GM21528 (cell line): ENCODE measurements around the gene MAPK8IP1.
"Not testable (repeated sequence)": the region's sequence is repeated elsewhere in the genome, so short reads cannot be mapped to it uniquely, and the experiment has no call there.

ENCODE experiments used
- ATAC-seq: cut with Tn5 transposase; IDR thresholded peaks from one replicate; pipeline ENCODE4 v1.9.1; 2021; ENCODE audit warnings: mild to moderate bottlenecking, moderate library complexity; ENCODE audit not compliant: unreplicated experiment, low FRiP score

Gene MAPK8IP1

DNA sequence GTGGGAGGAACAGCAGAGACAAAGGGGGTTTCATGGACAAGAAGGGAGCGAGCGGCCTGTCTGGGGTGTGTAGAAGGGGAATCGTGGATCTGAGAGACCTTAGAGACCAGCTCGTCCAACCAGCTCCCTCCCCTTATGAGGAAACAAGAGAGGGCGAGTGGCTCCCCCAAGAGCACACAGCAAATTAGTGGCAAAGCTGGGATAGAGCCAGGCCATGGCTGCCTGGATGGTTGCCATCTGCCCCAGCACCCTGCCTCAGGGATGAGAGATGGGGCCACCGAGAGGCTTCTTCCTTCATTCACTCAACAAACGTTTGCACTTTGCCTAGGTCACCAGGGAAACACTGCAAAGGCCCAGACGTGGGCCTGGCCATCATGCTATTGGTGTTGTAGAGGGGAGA is 4.1 kb downstream of the MAPK8IP1 start:
- ATAC-seq = no peak

DNA sequence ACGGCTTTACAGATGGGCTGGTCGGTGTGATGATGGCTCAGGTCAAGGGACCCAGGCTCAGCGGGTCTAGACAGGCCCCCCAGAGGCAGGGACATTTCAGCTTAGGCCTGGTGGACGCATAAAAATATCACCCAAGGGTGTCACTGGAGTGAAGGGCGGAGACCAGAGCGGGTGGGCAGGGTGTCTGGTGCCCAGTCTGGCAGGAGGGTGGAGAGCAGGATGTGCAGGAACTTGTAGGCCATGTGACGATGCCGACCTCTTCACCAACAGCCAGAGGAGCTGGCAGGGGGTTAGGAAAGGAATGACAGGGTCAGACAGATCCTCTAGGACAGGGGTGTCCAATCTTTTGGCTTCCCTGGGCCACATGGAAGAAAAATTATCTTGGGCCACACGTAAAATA is 4.5 kb downstream of the MAPK8IP1 start:
- no peak for ATAC-seq

DNA sequence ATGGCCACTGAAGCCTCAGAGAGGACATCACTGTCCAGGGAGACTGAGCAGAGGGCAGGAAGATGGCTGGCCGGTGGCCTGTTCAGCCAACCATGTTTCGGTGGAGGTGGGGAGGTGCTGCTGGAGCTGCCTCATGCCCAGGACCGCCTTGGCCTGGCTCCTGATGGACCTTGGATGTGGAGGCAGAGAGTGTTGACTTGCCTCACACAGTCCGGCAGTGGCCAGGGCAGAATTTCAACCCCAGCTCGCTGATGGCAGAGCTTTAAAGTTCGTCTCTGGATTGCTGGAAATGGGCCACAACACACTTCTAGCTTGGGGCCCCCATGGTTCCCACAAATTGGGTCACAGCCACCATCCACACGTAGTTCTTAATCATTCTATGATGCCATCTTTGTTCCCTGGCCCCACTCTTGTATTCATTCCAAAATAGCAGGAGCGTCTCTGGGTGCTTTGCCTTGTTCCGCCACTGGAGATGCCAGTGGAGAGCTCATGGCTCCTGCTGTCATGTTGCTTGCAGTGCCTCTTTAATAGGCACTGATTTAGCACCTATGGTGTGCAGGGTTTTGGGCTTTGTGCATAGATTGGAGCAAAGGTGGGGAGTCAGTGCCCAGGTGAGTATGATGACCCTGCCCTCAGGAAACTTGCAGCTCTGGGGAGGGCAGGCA is 5.6 kb downstream of the MAPK8IP1 start:
- ATAC-seq = no peak

DNA sequence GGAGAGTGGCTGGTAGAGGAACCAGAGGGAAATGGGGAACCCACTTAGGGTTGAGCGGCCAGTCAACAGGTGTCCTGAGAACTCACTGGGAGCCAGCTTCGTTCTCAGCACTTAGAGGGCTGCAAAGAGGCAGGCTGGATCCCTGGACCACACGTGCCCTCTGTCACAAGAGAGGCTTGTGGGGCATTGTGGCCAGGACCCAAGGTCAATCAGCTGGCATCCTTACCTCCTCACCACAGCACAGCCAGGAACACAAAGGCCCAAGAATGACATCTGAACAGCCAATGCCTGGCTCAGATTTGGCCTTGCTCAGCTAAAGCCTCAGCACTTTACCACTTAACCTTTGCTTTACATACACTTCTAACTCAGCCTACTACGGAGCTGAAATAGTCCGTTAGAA is 7.4 kb downstream of the MAPK8IP1 start:
- ATAC-seq = no peak

DNA sequence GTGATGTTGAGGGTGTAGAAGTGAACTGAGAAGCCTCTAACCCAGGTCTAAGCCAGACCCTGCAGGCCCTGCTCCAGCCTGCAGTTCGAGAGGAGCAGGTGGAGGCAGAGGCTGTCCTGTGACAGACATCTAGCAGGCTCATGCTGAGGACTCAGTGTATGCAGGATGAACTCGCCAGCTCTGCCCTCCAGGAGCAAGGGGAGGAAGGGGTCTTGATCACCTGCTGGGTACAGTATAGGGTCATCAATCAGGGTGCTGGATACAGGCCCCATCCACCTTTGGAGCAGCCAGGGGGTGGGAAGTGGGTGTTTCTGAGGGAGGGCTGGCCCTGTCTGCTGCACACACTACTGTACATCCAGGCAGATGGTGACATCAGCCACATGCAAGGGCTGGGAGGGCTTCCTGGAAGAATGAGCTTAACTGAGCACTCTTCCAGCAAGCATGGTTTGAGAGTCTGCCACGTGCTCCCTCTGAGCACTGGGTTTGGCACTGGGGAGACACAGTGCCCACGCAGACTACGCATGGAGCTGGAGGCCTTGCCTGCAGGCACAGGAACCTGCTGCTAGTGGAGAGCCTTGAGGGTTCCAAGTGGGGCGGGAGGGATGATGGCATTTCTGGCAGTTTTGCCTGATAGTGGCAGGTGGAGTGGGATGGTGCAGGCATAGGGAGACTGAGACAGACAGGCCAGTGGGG is 9.2 kb downstream of the MAPK8IP1 start:
- ATAC-seq = no peak

DNA sequence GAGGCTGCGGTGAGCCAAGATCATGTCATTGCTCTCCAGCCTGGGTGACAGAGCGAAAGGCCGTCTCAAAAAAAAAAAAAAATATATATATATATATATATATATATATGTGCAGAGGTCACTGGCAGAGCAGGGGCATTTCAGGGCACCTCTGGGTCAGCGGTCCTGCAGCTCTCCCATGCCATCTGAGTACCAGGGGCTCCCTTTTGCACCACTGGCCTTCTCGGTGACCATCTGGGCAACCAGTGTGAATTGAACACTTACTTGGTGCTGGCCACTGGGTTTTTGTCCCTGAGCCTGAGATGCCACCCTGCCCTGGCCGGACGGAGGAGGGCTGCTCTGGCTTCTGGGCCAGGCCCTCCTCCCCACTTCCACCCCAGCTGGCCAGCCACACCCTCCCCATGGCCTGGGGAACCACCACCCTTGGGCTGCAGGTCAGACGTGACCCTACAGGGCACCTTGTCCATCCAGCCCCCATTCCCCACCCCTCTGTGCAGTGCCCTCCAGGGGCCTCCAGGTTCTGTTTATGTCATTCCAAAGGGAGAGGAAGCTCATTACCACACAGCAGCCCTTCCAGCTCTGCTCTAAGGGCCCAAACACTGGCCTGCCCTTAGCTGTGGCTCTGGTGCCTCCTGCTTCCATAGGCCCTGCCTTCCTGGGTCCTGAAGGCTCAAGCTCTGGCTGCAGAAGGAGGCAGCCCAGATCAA is 10.3 kb downstream of the MAPK8IP1 start:
- ATAC-seq = no peak

DNA sequence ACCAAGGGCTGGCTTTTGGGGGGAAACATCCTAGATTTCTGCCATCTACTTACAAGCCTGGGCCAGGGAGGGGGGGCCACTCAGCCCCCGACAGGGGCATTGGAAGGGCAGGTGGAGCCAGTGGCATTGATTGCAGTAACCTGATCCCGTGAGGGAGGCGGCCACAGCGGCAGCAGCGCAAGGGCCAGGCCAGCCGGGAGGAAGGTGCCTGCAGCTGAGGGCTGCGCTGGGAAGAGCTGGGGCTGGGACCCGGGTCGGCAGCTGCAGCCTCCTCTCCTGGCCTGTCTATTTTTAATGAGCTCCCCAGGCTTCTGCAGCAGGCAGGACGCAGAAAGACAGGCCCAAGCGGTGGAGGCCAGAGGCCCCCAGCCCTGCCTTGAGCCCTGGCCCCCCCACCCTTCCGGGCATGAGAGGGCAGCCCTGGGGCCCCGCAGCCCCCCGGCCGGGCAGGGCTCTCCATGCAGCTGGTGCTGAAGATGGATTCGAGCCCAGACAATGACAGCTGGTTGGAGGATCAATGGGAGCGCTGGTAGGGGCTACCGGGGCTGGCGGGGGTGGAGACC is 11.1 kb downstream of the MAPK8IP1 start:
- no peak for ATAC-seq

DNA sequence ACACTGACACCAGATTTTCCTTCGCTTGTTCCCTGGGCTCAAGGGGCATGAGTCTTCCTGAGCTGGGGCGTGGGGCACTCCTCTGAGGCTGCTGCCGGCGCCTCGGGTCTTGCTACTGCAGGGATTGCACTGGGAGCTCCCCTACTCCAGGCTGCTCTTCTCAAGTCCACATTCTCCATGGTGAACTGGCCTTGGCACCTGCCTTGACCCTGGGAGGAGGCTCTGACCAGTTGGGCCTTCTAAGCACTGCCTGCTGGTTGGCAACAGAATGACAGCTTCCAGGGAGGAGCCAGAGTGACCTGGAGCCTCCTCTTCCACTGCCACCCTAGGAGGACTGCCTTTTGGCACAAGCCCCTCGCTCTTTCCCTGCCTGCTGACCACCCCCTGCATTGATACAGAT is 12.1 kb downstream of the MAPK8IP1 start:
- no peak for ATAC-seq

DNA sequence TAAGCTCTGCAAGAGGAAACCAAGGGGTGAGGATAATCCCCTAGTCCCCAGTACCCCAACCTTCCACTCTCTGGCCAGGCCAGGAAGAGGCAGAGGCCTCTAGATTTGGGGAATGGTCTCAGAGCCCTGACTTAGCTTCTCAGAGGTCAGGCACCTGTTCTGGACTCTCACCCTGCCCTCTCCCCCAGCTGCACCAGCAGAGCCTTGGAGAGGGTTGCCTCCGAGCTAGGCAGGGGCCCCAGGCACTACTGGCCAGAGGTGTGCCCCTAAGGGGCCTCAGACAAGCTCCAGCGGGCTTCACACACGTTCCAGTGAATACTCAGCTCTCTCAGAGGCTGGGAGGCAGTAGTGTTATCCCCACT is 13.6 kb downstream of the MAPK8IP1 start:
- no peak for ATAC-seq

DNA sequence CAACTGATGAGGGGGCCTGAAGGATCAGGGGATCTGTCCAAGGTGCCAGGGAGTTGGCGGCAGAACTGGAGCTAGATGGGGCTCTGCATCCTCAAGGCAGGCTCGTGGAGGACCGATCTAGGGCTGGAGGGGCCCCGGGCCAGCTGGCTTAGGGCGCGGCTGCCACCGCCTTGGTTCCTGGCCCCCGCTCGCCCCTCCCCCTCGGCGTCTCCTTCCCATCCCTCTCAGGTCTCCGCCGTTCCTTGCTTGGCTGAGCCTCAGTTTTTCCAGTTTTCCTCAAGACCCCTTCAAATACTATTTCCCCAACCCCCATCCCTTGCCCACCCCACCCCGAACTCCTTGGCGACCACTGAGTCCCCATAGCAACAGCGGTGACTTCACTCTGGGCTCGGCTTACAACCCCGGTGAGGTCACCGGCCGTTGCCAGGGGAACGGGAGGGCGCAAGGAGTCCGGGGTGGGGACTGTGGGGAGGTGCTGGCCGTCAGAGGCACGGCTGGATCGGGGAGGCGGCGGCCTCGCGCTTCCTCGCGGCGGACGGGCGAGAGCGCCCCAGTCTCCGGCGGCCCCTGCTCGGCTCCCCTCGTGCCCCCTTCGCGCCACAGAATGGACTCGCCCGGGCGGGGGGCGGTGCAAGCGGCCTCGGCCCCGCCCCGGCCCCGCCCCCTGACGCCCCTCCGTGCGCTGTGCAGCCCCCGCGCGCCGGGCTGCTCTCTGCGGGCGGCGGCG is 14.2 kb downstream of the MAPK8IP1 start:
- no peak for ATAC-seq

DNA sequence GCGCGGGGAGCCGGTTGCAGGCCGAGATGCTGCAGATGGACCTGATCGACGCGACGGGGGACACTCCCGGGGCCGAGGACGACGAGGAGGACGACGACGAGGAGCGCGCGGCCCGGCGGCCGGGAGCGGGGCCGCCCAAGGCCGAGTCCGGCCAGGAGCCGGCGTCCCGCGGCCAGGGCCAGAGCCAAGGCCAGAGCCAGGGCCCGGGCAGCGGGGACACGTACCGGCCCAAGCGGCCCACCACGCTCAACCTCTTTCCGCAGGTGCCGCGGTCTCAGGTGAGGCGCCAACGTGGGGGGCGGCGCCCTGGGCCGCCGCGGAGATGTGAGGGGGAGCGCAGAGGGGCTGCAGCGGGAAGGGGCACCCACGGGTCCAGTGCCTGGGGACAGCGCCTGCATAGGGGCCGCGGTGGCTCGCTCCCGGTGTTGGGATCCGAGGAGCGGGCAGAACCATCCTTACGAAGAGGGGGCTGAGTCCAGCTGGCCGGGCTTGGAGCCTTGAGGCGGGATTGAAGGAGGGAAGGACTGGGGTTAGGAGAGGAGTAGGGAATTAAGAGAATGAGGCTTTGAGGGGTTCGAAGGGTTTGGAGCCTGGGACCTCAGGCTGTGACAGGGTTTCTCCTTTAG is 14.8 kb downstream of the MAPK8IP1 start:
- ATAC-seq = not testable (repeated sequence)

DNA sequence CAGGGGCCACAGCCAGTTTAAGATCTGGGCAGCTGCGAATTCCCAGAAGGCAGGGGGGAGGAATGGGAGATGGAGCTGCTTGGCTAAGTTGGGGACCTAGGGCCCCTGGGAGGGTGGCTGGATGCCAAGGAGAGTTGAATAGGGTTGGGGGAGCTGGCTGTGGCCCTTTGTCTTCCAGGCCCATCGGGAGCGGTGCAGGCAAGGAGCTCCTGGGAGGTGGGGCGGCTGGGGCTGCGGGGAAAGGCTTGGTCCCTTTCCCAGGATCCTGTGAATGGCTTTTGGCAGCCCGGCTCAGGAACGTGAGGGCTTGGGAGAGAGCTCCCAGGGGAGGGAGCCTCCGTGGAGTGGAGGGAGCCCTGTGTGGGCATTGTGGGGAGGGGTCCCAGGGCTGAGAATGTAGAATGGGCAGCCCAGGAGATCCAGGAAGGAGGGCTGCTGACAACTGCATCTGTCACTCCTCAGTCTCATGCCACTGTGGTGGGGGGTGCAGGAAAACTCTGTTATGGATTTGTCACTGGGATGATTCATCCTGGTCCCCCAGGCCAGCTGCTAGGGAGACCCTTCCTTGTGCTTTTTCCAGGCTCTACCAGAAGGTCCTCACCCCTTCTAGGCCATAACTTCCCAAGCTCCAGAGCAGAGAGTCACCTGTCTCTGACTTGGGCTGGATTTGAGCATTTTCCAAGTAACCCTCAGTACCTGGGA is 15.6 kb downstream of the MAPK8IP1 start:
- no peak for ATAC-seq

DNA sequence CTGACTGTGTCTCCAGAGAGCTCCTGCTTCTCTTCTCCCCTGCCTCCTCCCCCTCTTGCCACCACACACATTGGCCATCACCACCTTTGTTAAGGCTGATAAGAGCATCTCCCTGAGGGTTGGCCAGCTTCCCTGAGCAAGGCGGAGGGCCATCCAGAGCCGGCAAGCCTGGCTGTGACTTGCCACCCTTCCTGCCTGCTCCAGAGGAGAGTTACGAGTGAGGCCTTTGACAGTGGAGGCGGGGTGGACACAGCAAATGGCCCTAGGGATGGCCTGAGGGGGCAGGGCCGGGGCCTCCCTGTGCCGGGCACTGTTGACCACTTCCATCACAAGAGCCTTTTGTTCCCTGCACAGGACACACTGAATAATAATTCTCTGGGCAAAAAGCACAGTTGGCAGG is 16.2 kb downstream of the MAPK8IP1 start:
- no peak for ATAC-seq

DNA sequence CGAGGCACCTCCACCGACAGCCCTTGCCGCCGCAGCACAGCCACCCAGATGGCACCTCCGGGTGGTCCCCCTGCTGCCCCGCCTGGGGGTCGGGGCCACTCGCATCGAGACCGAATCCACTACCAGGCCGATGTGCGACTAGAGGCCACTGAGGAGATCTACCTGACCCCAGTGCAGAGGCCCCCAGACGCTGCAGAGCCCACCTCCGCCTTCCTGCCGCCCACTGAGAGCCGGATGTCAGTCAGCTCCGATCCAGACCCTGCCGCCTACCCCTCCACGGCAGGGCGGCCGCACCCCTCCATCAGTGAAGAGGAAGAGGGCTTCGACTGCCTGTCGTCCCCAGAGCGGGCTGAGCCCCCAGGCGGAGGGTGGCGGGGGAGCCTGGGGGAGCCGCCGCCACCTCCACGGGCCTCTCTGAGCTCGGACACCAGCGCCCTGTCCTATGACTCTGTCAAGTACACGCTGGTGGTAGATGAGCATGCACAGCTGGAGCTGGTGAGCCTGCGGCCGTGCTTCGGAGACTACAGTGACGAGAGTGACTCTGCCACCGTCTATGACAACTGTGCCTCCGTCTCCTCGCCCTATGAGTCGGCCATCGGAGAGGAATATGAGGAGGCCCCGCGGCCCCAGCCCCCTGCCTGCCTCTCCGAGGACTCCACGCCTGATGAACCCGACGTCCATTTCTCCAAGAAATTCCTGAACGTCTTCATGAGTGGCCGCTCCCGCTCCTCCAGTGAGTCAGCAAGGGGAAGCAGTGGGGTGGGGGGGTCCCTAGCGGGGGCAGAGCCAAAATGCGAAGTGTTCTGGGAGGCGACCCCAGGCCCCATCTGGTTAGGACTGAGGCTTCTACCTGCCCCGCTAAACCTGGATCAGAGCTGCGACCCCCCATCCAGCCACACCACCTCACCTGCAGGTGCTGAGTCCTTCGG is 17.3 kb downstream of the MAPK8IP1 start:
- no peak for ATAC-seq

DNA sequence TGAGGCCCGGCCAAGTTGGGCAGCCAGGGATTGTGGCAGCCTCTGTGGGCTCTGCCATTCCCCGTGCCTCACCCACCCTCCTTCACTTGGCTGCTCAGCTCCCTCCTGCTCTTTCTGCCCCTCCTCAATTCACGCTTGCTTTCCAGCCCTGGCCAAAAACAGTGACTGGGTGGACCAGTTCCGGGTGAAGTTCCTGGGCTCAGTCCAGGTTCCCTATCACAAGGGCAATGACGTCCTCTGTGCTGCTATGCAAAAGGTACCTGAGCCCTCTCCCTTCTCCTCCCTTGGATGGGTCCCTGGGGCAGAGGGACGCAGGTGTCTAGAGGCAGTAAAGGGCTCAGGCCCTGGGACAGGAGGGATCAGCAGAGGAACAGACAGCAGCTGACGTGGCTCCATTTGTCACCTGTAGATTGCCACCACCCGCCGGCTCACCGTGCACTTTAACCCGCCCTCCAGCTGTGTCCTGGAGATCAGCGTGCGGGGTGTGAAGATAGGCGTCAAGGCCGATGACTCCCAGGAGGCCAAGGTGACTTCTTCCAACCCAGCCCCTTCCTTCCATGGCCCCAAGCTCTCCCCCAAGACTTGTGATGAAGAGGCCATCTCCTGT is 19.0 kb downstream of the MAPK8IP1 start:
- no peak for ATAC-seq

DNA sequence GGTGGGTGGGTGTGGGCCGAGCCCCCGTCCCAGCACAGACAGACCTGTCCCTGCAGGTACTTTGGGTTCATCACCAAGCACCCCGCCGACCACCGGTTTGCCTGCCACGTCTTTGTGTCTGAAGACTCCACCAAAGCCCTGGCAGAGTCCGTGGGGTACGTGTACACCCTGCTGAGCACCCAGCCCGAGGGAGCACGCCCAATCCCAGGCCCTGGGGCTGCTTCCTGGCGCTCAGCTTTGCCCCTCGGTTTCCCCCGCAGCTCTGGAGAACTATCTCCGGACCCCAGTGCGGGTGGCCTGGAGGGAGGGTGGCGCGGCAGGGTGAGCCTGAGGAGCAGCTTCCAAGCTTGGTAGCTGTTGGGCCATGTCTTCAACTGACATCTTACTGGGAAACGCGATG is 19.6 kb downstream of the MAPK8IP1 start:
- no peak for ATAC-seq

DNA sequence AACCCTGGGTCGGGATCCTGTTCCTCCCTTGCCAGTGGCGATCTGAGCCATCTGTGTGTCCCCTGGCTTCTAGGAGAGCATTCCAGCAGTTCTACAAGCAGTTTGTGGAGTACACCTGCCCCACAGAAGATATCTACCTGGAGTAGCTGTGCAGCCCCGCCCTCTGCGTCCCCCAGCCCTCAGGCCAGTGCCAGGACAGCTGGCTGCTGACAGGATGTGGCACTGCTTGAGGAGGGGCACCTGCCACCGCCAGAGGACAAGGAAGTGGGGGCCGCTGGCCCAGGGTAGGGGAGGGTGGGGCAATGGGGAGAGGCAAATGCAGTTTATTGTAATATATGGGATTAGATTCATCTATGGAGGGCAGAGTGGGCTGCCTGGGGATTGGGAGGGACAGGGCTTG is 20.1 kb downstream of the MAPK8IP1 start:
- not testable (repeated sequence) for ATAC-seq

DNA sequence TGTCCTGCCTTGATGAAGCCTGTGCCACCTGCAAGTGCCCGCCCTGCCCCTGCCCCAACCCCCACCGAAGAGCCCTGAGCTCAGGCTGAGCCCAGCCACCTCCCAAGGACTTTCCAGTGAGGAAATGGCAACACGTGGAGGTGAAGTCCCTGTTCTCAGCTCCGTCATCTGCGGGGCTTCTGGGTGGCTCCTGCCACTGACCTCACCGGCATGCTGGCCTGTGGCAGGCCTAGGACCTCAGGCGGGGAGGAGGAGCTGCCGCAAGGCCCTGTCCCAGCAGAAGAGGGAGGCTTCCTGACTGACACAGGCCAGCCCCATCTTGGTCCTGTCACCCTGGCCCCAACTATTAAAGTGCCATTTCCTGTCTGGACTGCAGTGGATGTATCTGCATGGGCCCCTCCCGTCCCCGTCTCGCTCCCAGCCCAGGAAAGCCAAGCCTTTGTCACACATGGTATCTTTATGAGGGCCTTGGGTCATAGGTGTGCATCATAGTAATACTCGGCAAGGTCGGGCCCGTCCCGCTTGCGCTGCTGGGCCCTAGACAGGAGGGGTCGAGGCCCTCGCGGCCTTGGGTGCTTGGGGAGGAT is 20.7 kb downstream of the MAPK8IP1 start:
- ATAC-seq = no peak
